ENCODE measurements around the gene CWH43. TPM values are rescaled to one million over a fixed set of nuclear protein-coding genes. Genes with fewer than 3 reads are reported as not detected.
A peak's percentile ranks its signal among the peaks of the same experiment; 100 is the strongest.
"Not testable (repeated sequence)": the region's sequence is repeated elsewhere in the genome, so short reads cannot be mapped to it uniquely, and the experiment has no call there.

The CWH43 gene
- total RNA-seq, result not detected

- no peak for DNase-seq
- Mint-ChIP-seq H3K9me3 (peaks cover 10% of the 10 kb centered on the region), H3K4me3 (no peak within 1 kb of the TSS), H3K27me3 (ENCODE audit: low read depth) (peaks cover 61% of the 10 kb centered on the region), H3K4me1 (ENCODE audit: low read depth) (no peaks in the 10 kb centered on the region), H3K36me3 (ENCODE audit: insufficient read depth) (no peaks in the 10 kb centered on the region)
- ATAC-seq, result peak; percentile 14 to 43
These were observed at the start of gene CWH43 for GRCh38 chr4:48985976-48986653. Gene CWH43, plus strand, starts transcription at chr4:48986275. Its CDS starts 155 bp downstream, at chr4:48986430.

- no peaks in the 10 kb centered on the region for H3K36me3 Mint-ChIP-seq (ENCODE audit: insufficient read depth)
- H3K4me1 Mint-ChIP-seq (ENCODE audit: low read depth), result no peaks in the 10 kb centered on the region
- H3K4me3 Mint-ChIP-seq, result no peak overlapping the region
- no peaks in the 10 kb centered on the region for H3K27me3 Mint-ChIP-seq (ENCODE audit: low read depth)
- DNase-seq, result no peak
- no peak for ATAC-seq
- H3K9me3 Mint-ChIP-seq, result peaks cover 4% of the 10 kb centered on the region
These were observed 49.0 kb upstream of the CWH43 start for GRCh38 chr4:48937033-48937432.

- Mint-ChIP-seq H3K4me1 (ENCODE audit: low read depth) (peaks cover 3% of the 10 kb centered on the region), H3K27me3 (ENCODE audit: low read depth) (no peaks in the 10 kb centered on the region), H3K9me3 (peaks cover 4% of the 10 kb centered on the region), H3K4me3 (no peak overlapping the region), H3K36me3 (ENCODE audit: insufficient read depth) (no peaks in the 10 kb centered on the region)
- DNase-seq, result no peak
- no peak for ATAC-seq
These were observed 47.2 kb upstream of the CWH43 start for GRCh38 chr4:48938831-48939230.

GRCh38 chr4:48939785-48940184 lies 46.3 kb upstream of the CWH43 start:
- Mint-ChIP-seq H3K4me3 (no peak overlapping the region), H3K9me3 (peaks cover 4% of the 10 kb centered on the region), H3K4me1 (ENCODE audit: low read depth) (peaks cover 11% of the 10 kb centered on the region), H3K36me3 (ENCODE audit: insufficient read depth) (no peaks in the 10 kb centered on the region), H3K27me3 (ENCODE audit: low read depth) (peaks cover 4% of the 10 kb centered on the region)
- ATAC-seq, result no peak
- no peak for DNase-seq

- peaks cover 15% of the 10 kb centered on the region for H3K4me1 Mint-ChIP-seq (ENCODE audit: low read depth)
- no peaks in the 10 kb centered on the region for H3K36me3 Mint-ChIP-seq (ENCODE audit: insufficient read depth)
- peaks cover 4% of the 10 kb centered on the region for H3K27me3 Mint-ChIP-seq (ENCODE audit: low read depth)
- no peak for ATAC-seq
- H3K9me3 Mint-ChIP-seq, result no peaks in the 10 kb centered on the region
- no peak for DNase-seq
- no peak overlapping the region for H3K4me3 Mint-ChIP-seq
These were observed 42.7 kb upstream of the CWH43 start for GRCh38 chr4:48943387-48943786.

GRCh38 chr4:48944252-48944651 lies 41.8 kb upstream of the CWH43 start:
- Mint-ChIP-seq H3K4me3 (no peak overlapping the region), H3K27me3 (ENCODE audit: low read depth) (peaks cover 4% of the 10 kb centered on the region), H3K4me1 (ENCODE audit: low read depth) (peaks cover 15% of the 10 kb centered on the region), H3K9me3 (no peaks in the 10 kb centered on the region), H3K36me3 (ENCODE audit: insufficient read depth) (no peaks in the 10 kb centered on the region)
- no peak for ATAC-seq
- no peak for DNase-seq

GRCh38 chr4:48944756-48945241 lies 41.3 kb upstream of the CWH43 start:
- Mint-ChIP-seq H3K9me3 (no peaks in the 10 kb centered on the region), H3K4me3 (no peak overlapping the region), H3K36me3 (ENCODE audit: insufficient read depth) (no peaks in the 10 kb centered on the region), H3K4me1 (ENCODE audit: low read depth) (peaks cover 15% of the 10 kb centered on the region), H3K27me3 (ENCODE audit: low read depth) (peaks cover 4% of the 10 kb centered on the region)
- peak; percentile 20 for DNase-seq
- ATAC-seq, result peak; percentile 52 to 56

- Mint-ChIP-seq H3K9me3 (no peaks in the 10 kb centered on the region), H3K27me3 (ENCODE audit: low read depth) (peaks cover 4% of the 10 kb centered on the region), H3K4me1 (ENCODE audit: low read depth) (peaks cover 15% of the 10 kb centered on the region), H3K4me3 (no peak overlapping the region), H3K36me3 (ENCODE audit: insufficient read depth) (no peaks in the 10 kb centered on the region)
- no peak for ATAC-seq
- DNase-seq, result no peak
These were observed 40.1 kb upstream of the CWH43 start for GRCh38 chr4:48945981-48946380.

GRCh38 chr4:48947731-48948130 lies 38.3 kb upstream of the CWH43 start:
- DNase-seq (no peak), ATAC-seq (no peak)
- Mint-ChIP-seq H3K9me3 (no peaks in the 10 kb centered on the region), H3K27me3 (ENCODE audit: low read depth) (peaks cover 4% of the 10 kb centered on the region), H3K4me1 (ENCODE audit: low read depth) (peaks cover 15% of the 10 kb centered on the region), H3K36me3 (ENCODE audit: insufficient read depth) (no peaks in the 10 kb centered on the region), H3K4me3 (no peak overlapping the region)

GRCh38 chr4:48949086-48949485 lies 37.0 kb upstream of the CWH43 start:
- Mint-ChIP-seq H3K4me1 (ENCODE audit: low read depth) (peaks cover 10% of the 10 kb centered on the region), H3K36me3 (ENCODE audit: insufficient read depth) (no peaks in the 10 kb centered on the region), H3K27me3 (ENCODE audit: low read depth) (peaks cover 3% of the 10 kb centered on the region), H3K4me3 (no peak overlapping the region), H3K9me3 (no peaks in the 10 kb centered on the region)
- ATAC-seq, result no peak
- no peak for DNase-seq

- H3K4me1 Mint-ChIP-seq (ENCODE audit: low read depth), result peaks cover 5% of the 10 kb centered on the region
- H3K4me3 Mint-ChIP-seq, result no peak overlapping the region
- no peak for DNase-seq
- no peaks in the 10 kb centered on the region for H3K27me3 Mint-ChIP-seq (ENCODE audit: low read depth)
- H3K9me3 Mint-ChIP-seq, result no peaks in the 10 kb centered on the region
- no peaks in the 10 kb centered on the region for H3K36me3 Mint-ChIP-seq (ENCODE audit: insufficient read depth)
- no peak for ATAC-seq
These were observed 36.4 kb upstream of the CWH43 start for GRCh38 chr4:48949518-48950219.

- ATAC-seq (no peak), DNase-seq (no peak)
- Mint-ChIP-seq H3K9me3 (no peaks in the 10 kb centered on the region), H3K4me1 (ENCODE audit: low read depth) (no peaks in the 10 kb centered on the region), H3K27me3 (ENCODE audit: low read depth) (peaks cover 4% of the 10 kb centered on the region), H3K4me3 (no peak overlapping the region), H3K36me3 (ENCODE audit: insufficient read depth) (no peaks in the 10 kb centered on the region)
These were observed 31.8 kb upstream of the CWH43 start for GRCh38 chr4:48954314-48954713.

GRCh38 chr4:48957366-48957765 lies 28.7 kb upstream of the CWH43 start:
- not testable (repeated sequence) for H3K4me1 Mint-ChIP-seq (ENCODE audit: low read depth); H3K27me3 Mint-ChIP-seq (ENCODE audit: low read depth); H3K4me3 Mint-ChIP-seq; H3K36me3 Mint-ChIP-seq (ENCODE audit: insufficient read depth); H3K9me3 Mint-ChIP-seq; DNase-seq; ATAC-seq

- no peak overlapping the region for H3K4me3 Mint-ChIP-seq
- DNase-seq (no peak), ATAC-seq (no peak)
- no peaks in the 10 kb centered on the region for H3K4me1 Mint-ChIP-seq (ENCODE audit: low read depth)
- H3K36me3 Mint-ChIP-seq (ENCODE audit: insufficient read depth), result no peaks in the 10 kb centered on the region
- no peaks in the 10 kb centered on the region for H3K9me3 Mint-ChIP-seq
- H3K27me3 Mint-ChIP-seq (ENCODE audit: low read depth), result peaks cover 4% of the 10 kb centered on the region
These were observed 27.5 kb upstream of the CWH43 start for GRCh38 chr4:48958582-48958981.

Data from activated T-cell treated with anti-CD3 and anti-CD28 coated beads, Interleukin-2, amount 50 U/mL, for 4 hours (primary cell).